Skeletal muscle cell (primary cell): ENCODE measurements around the gene CCNQ.
A peak's percentile ranks its signal among the peaks of the same experiment; 100 is the strongest.

Experiments used
- DNase-seq: peaks from one replicate; pipeline ENCODE4 v3.0.0-alpha.2; 2010; ENCODE audit warnings: low read depth
- H3K4me3 ChIP-seq: 2 replicates; pipeline ENCODE4 v1.5.1; 2011; ENCODE audit warnings: low read depth, mild to moderate bottlenecking, control low read depth, low read length, moderate library complexity

The CCNQ gene

DNA sequence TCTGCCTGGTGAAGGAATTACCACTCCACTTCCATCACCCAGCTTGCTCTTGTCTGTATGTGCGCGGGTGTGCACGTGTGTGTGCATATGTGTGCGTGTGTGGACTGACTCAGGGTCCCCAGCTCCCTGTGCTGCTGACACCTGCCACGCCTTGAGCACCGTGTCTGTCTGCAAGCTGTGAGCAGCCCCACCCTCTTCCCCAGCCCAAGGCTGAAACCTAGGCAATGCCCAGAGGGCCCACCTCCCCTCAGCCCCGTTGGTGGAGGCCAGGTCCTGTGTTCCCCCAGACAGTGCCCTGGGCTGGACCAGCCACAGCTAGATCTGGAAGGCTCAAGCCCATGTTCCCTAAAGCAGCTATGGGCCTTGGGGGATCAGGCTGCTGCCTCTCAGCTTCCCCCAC, 2.0 kb upstream of the CCNQ start:
- no peak for DNase-seq
- no peak overlapping the region for H3K4me3 ChIP-seq

DNA sequence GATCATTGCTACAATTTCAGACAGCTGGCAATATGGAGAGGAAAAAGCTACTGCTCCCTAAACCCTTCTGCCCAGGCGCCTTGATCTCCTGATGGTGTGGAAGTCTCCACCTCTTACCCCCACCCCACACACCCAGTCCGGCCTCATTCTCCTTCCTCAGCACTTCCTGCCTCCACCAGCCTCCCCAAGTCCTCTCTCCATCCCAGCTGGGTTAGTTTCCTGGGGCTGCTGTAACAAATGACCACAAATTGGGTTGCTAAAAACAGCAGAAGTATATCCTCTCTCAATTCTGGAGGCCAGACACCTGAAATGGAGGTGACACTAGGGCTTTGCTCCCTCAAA, 1.1 kb upstream of the CCNQ start:
- no peak for DNase-seq
- H3K4me3 ChIP-seq = peak overlapping the region; percentile 63

GRCh38 chrX:153599192-153600031, 473 bp upstream of the CCNQ start:
- peak; percentile 55 for DNase-seq
- peak overlapping the region; percentile 63 for H3K4me3 ChIP-seq

DNA sequence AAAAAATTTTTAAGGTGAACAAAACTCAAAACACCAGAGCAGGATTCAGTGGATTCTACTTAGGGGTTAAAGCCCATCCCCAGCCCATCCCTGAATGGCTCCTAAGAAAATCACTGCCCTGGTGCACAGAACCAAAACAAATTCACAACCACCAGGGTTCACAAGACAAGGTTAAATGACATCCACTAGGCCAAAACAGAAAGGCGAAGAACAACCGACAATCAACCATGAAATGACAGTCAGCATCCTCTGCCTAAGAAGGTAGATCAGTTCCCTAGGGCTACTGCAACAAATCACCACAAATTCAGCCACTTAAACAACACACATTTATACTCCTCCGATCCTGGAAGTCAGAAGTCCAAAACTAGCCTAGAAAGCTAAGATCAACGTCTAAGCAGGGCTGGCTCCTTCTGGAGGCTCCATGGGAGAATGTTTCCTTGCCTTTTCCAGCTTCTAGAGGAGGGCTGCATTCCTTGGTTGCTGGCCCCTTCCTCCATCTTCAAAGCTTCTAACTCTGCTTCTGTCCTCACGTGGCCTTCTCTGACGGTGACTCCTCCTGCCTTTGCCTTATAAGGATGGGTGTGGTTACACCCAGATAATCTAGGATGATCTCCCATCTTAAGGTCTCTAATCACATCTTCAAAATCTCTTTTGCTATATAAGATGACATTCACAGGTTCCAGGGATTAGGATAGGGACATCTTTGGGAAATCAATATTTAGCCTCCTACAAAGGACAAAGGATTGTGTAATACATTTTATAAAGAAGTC, 1.8 kb downstream of the CCNQ start:
- no peak for DNase-seq
- H3K4me3 ChIP-seq = no peak overlapping the region

DNA sequence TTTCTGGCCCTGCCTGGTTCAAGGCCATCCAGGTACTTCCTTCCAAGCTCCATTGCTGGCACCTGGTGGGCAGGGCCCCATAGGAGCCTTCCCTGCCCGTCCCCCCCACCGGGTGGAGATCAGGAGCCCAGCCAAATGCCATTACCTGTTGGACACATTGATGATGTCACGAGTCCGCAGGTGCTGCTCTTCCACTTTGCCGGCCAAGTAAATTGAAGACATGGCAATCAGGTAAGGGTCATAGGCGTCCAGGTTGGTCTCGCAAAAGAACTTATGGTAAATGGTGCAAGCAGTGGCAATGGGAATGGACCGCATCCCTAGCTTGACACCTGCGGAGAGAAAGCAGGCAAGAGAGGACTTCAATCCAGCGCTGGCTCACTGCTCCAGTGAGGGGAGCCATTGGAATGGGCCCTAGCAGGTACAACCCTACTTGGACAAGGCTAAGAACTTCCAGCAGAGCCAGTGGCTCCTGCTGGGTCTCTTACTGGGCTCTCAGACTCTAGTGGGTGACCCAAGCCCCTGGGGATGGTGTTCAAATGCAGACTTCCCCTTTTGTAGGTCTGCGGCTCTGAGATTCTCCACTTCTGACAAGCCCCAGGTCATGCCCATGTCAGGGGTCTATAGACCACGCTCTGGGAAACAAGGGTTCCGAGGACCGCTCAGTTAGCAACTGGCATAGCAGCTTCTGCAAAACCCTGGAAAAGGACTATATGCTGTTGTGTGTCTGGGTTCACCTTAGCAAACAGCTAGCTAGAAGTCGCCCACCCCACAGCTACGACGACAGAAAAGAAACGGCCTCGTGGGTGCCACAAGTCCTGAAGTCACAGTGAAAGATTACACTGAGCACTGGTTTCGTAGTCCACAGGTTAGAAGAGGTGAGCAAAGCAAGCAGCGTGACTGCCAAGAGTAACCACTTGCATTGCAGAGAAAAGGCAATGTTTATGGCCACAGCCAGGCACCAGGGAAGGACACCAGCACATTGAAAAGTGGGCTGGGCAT, 2.8 kb downstream of the CCNQ start:
- no peak for DNase-seq

DNA sequence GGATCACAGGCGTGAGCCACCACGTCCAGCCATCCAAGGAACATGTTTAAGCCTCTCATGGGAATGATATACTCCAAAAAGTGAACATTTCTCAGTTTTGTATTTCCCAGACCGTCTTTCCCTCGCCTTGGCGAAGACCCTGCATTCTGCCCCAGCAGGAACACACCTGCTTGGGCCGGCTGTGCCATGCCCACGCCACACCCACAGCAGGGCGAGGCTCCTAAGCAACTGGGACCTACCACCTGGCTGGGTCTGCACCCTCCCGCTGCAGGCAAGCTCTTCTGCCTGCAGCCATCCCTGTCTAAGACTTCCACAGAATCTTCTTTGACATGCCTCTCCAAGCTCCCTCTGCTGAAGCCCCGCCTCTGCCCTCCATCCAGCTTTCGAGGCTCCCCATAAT, 3.6 kb downstream of the CCNQ start:
- no peak overlapping the region for H3K4me3 ChIP-seq
- DNase-seq = no peak

More for the DNA sequence above, 2.8 kb downstream of the CCNQ start:
- H3K4me3 ChIP-seq = no peak overlapping the region

GRCh38 chrX:153593811-153594500, 5.0 kb downstream of the CCNQ start:
- no peak for DNase-seq
- no peak overlapping the region for H3K4me3 ChIP-seq

- no peak for DNase-seq
- no peak overlapping the region for H3K4me3 ChIP-seq
Observed at GRCh38 chrX:153592966-153593688, 5.8 kb downstream of the CCNQ start.

DNA sequence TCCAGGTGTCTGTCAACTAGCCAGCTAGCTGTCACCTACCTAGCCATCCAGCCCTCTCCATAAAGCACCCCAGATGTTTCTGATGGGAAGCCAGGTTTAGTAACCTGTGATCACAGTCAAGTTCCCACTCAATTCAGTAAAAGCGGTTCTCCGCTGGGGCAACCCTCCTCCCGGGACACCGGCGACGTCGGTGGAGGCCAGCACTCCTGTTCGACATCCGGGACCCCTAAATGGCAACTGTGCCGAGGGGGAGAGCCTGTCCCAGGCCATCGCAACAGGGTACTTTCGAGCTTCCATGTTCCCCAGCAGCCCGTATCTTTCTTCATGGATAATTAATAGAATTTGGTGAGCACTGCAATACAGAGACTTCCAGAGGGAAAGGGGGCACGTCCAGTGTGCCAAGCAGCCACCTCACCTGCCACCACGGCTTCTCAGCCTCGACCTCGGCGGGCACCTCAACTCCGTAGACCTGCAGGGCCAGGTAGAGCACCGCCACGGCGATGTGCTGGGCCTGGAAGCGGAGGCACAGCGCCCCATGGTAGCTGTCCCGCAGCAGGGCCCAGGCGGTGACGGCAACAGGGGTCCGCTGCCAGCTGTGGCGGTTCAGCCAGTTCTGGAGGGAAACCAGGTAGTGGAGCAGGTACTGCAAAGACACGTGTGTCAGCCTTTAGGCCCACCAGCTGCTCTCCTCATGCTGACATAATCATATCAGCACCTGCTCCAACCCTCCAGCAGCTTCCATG, 6.7 kb downstream of the CCNQ start:
- no peak for DNase-seq
- H3K4me3 ChIP-seq = no peak overlapping the region

DNA sequence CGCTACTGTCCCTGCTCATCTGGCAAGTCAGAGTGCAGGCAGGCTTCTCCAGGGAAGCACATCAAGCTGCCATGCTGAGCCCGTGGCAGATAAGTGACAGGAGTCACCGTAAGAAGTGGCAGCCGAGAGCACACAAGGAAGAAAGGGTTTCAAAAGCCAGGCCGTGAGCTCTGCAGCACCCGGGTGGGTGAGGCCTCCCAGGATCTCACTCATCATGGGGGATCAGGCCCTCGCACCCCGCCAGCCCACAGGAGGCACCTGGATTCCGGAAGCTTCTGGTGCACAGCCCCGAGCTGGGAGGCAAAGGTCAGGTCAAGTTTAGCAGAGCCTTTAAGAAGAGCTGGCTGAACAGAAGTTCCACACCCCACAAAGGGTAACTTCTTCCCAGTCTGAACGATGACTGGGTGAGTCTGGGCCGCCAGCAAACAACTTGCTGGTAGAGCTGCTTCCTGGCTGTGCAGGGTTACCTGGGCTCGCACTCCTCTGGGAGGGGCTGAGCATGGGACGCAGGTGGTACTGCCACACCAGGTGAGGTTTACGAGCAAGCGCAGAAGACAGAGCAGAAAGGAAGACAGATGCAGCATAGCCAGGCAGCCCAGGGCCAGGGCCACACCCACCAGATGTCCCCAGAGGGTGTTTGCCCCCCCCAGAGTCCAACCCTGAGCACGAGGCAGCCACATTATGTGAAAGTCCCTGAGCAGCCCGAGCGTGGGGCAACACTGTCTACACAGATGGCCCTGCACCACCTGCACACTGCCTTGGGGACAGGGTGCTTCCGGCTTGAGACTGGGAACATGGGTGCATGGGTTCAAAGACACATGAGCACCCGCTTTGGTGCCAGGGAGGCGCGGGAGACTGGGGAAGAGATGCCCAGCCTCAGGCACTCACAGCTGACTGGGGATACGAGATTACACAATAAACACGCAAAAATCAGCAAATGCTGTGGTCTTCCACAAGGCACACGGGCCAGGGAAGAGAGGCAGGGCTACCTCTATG, 7.7 kb downstream of the CCNQ start:
- H3K4me3 ChIP-seq = no peak overlapping the region
- DNase-seq = no peak

DNA sequence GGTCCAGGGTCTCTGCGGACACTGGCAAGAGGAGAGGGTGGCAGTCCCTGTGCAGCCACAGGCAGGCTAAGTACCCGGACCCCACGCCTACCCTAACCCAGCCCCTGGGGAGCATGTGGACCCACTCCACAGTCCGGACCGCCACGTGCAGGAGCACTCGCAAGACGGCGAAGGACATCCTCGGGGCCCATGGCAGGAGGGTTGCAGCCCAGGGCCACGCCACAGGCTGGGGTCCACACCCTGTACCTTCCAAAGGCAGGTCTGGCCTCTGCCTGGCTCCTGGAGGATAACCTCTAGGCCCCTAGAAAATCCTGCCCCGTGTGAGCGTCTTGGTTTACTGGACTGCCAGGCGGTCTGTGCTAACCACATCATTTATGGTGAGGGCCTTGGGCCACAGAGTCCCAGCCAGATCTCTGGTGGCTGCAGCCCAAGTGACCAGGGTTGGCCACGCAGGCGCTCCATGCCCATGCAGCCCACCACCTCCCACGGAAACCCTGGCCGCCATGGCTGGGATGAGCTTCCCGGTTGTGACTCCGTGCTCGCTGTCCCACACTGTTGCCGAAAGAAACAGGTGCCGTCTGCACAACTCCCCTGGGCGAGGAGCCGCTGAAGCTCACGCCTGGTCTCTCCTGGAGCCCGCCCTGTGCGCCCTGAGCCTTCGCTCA, 10.0 kb downstream of the CCNQ start:
- no peak overlapping the region for H3K4me3 ChIP-seq
- no peak for DNase-seq

DNA sequence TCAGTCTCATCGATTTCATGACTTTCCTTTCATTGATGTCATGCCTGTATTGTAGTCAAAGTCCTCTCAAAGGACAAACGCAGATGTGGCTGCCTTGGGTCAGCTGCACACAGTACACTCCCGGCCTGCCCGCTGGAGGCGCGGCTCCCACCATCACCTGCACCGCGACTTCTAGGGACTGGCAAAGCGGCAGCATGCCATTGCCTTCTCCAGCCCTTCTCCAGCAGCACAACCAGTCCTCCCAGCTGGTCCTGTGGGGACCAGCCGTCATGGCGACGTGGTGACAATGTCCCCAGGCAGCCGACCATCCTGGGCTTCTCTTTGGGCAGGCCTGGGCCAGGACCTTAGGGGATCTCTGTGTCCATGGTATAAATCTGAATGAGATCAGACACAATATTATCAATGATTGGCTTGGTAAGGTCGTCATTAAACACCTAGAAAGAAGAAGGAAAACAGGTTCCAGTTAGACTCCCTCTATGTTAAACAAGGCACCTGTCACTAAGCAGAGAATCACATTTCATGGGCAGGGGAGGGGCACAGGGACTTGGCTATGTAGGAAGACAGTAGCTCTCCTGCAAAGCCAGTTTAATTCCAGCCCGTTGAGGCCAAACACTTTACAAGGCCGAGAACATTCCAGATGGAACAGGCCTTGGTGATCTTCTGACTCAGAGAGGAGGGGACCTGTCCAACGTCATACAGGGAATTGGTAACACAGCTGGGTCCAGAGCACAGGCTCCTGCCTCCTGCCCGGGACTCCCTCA, 10.7 kb downstream of the CCNQ start:
- no peak overlapping the region for H3K4me3 ChIP-seq
- no peak for DNase-seq

DNA sequence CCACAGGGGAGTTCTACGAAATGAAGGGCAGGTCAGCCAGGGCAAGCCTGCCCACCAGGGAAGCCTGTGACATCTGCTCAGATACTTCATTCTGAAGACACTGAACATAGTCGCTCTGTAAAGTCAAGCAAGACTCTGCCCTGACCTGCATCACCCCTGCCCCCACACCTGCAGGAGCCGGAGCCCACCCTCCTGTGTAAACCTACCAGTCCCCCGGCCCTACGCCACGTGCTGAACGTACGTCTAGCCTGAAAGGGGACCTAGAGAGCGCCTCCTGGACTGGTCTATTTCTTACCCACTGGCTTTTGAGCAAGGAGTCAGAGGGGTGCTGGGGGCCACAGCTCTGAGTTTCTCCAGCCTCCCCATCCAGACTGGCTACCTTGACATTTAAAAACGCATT, 11.6 kb downstream of the CCNQ start:
- H3K4me3 ChIP-seq = no peak overlapping the region
- DNase-seq = no peak

DNA sequence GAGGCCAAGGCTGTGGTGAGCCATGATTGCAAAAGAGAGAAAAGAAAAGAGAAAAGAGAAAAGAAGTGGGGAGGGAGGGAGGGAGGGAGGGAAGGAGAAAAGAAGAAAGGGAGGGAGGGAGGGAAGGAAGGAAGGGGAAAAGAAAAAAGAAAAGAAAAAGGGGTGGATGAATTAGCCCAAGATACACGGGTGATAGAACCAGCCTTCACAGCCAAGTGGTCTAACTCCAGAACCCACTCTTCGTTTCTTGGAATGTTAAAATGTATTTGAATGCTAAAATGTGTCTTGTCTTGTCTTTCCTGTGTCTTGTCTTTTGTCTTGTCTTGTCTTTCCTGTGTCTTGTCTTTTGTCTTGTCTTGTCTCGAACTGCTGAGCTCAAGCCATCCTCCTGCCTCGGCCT, 13.1 kb downstream of the CCNQ start:
- H3K4me3 ChIP-seq = no peak overlapping the region
- no peak for DNase-seq

GRCh38 chrX:153583433-153583832, 15.5 kb downstream of the CCNQ start:
- no peak overlapping the region for H3K4me3 ChIP-seq
- DNase-seq = no peak

GRCh38 chrX:153582896-153583295, 16.0 kb downstream of the CCNQ start:
- no peak for DNase-seq
- no peak overlapping the region for H3K4me3 ChIP-seq
